ENCODE results near the gene HDGF. TPM values are rescaled to one million over a fixed set of nuclear protein-coding genes. Genes with fewer than 3 reads are reported as not detected.
A peak's percentile ranks its signal among the peaks of the same experiment; 100 is the strongest.

Gene HDGF
- total and polyA plus RNA-seq, 9 of the 15 experiments (the other 6 are each of a cell fraction or from before 2014, with no cell fraction given) = 38.8 to 601 (median 400) TPM

- peak; percentile 86 for TF ChIP-seq REST (IDR thresholded peaks at IDR 0.05; ENCODE audit: borderline replicate concordance)
- TF ChIP-seq REST (CRISPR knock-in tag; IDR thresholded peaks at IDR 0.05; ENCODE audit: low read depth) = no peak
- TF ChIP-seq ZBTB11 (CRISPR knock-in tag; IDR thresholded peaks at IDR 0.05) = no peak; a peak in 1 of 6 replicates
- TF ChIP-seq RBFOX2 (IDR thresholded peaks at IDR 0.05; ENCODE audit: low read depth, low read length) = peak; percentile 93
- TF ChIP-seq USF1 (CRISPR knock-in tag; IDR thresholded peaks at IDR 0.05) = peak; percentile 39
- TF ChIP-seq HINFP (tag; conservative IDR thresholded peaks at IDR 0.05; ENCODE audit: low read depth) = no peak
- TF ChIP-seq ETV1 (tag; conservative IDR thresholded peaks at IDR 0.05; ENCODE audit: low read depth) = peak; percentile 65
- TF ChIP-seq HEY1 (CRISPR knock-in tag; IDR thresholded peaks at IDR 0.05; ENCODE audit: borderline replicate concordance) = no peak
- TF ChIP-seq ELF4 (CRISPR knock-in tag; IDR thresholded peaks at IDR 0.05) = no peak
- peak; percentile 82 for TF ChIP-seq SIN3B (IDR thresholded peaks at IDR 0.05; ENCODE audit: low read depth)
These were observed 23.4 kb downstream of the HDGF start, which contains the start of gene METTL25B (continued) for GRCh38 chr1:156727926-156728598.

Measured in K562 (cell line).